Fibroblast of pulmonary artery (primary cell): ENCODE measurements around the gene SAP30L.

Experiments
- DNase-seq: peaks from one replicate; pipeline ENCODE4 v3.0.0-alpha.2; 2010; ENCODE audit warnings: low read depth
- H3K4me3 ChIP-seq: replicated peaks from 2 replicates; pipeline ENCODE4 v1.5.1; 2011; ENCODE audit warnings: low read depth, mild to moderate bottlenecking, control low read depth, low read length, moderate library complexity
- TF ChIP-seq, protein P1 (sequence below): IDR thresholded peaks from 2 replicates; pipeline ENCODE4 v1.5.1; 2011; ENCODE audit warnings: mild to moderate bottlenecking, control low read depth, low read length, inconsistent platforms; ENCODE audit errors: missing control alignments

Gene SAP30L

DNA sequence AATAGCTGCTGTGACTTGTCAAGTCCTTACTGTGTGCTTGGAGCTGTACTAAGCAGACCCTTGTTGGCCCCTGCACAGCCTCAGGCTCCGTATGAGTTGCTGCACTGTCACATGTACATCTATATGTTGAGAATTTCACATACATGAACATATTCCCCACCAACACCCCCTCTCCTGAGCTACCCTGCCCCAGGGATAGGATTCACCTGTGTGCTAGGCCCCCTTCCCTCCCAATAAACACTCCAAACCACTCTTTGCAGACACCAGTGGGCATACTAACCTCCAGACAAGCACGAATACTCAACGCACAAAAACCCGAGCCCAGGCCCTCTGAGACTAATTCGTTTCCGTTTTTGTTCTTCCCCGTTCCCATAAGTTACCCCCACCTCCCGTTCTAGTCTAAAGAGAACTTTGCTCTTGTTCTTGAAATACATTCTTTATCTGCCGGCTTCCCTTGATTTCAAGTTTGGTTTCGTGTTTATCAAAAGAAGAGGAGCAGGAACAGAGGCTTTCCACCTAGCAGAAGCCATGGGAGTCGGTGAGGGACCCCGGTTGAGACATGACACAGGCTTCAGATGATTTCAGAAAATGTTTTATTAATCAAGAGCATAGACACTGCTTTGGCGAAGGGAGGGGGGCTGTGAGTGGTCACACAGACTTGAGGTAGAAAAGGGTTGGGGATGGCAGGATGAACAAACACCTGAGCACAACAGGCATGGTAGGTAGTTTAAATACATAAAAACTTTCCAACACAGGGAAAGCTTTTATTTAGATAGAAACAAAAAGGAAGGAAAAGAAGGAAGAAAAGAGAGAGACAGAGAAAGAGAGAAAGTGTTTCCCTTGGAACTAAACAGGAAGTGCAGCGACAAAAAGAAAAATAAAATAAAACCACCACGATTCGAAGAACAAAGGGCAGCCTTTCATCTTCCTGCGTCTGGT, 28.9 kb downstream of the SAP30L start:
- no peak for DNase-seq
- TF ChIP-seq, protein P1, sequence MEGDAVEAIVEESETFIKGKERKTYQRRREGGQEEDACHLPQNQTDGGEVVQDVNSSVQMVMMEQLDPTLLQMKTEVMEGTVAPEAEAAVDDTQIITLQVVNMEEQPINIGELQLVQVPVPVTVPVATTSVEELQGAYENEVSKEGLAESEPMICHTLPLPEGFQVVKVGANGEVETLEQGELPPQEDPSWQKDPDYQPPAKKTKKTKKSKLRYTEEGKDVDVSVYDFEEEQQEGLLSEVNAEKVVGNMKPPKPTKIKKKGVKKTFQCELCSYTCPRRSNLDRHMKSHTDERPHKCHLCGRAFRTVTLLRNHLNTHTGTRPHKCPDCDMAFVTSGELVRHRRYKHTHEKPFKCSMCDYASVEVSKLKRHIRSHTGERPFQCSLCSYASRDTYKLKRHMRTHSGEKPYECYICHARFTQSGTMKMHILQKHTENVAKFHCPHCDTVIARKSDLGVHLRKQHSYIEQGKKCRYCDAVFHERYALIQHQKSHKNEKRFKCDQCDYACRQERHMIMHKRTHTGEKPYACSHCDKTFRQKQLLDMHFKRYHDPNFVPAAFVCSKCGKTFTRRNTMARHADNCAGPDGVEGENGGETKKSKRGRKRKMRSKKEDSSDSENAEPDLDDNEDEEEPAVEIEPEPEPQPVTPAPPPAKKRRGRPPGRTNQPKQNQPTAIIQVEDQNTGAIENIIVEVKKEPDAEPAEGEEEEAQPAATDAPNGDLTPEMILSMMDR, result no peak
- H3K4me3 ChIP-seq, result no peak overlapping the region

DNA sequence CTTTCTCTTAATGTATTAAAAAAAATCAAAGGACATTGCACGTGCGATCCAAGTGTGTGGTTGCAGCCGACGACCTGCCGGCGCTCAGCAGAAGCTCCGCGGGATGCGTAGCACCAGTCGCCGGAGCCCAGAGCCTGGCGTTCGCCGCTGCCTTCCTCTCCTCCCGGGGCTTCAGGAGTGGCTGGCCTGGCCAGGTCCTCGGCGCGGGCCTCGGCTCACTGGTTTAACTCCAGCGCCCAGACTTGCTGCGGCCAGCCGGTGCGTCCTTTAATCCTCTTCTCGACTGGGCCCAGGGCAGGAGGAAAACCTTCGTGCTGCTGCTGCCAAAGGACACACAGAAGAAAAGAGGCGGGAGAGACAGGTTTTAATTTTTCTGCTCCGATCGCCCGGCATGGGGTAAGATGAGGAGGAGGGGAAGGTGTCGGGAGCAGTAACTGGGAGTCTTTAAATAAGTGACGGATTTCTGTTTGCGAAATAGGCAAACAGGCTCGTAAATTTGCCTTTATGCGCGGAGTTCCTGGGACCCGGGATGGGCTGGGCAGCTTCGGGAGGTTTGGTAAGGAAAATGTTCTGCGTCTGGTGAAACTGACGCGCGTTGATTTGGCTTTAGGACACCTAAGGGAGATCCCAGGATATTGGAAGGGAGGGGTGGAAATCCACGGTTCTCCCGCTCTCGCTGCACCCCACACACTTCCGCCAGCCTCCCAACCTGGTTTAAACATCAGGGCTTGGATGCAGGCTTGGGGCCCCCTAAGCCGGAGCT, 30.0 kb downstream of the SAP30L start:
- H3K4me3 ChIP-seq, result no peak overlapping the region
- DNase-seq, result no peak
- TF ChIP-seq, protein P1, result no peak

DNA sequence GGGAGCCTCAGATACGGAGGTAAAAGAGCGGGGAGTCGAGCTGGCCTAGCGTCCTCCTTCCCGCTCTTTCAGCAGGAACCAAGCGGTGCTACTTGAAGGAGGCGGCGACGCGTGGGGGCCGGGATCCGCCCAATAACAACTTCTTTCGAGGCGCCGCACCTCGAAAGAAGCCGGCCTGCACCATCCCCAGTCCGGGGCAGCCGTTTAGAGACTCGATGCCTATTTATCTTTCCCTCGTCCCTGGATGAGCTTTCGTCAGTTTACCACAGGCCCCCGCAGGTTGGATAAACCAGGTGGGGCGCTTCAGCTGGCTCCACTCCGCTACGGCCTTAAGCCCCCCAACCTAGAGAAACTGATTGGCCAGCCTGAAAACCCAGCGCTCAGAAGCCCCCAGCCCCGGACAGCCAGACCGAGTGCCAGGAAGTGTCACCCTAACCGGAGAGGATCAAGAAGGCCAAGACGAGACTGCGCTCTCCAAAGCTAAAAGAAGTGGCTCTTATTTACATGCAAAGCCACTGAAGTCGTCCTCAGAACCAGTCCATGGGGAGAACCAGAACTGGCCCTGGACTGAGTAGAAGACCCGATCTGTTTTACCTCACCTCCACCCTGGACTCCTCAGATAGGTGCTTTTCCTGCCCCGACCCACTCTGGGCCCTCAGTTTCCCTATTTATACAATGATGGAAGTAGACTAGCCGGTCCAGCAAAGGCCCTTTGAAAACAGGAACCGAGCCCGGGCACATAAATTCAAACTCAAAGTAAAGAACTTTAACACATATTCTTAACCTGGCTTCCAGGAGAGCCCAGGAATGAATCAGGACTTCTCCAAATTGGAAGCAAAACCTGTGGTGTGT, 30.8 kb downstream of the SAP30L start:
- DNase-seq, result no peak
- TF ChIP-seq, protein P1, result no peak
- H3K4me3 ChIP-seq, result no peak overlapping the region

DNA sequence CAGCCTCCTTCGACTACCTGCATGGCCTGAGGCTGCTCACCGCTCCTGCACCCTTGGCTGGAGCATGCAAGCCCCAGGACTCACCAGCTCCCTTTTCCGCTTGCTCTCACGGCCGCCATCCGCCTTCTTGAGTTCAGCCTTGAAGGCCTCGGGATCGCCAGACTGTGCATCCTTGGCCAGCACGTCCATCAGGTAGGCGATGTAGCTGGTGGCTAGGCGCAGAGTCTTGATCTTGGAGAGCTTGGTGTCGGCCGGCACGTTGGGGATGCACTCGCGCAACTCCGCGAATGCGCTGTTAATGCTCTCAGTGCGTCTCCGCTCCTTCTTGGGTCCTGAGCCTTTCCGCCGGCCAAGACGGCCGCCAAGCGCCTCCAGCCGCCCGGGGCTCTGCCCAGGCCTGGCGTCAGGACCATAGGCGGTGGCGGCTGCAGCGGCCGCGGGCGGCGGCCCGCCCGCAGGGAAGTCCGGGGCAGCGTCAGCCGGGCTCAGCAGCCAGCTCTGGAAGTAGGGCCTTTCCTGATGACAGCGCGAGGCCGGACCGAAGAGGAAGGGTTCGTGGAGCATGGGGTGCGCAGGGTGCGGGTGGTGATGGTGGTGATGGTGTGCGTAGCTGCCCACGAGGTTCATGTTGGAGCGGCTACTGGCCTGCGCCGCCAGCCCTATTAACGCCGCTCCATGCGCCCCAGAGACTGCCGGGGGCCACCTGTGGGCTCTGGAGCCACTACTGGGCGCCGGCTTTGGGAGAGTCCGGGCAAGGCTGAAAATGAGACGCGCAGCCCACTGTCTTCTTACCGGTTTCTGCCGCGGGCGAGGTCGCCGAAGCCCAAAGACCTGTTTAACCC, 31.8 kb downstream of the SAP30L start:
- TF ChIP-seq, protein P1, result no peak
- no peak overlapping the region for H3K4me3 ChIP-seq
- DNase-seq, result no peak

GRCh38 chr5:154478224-154478565, 32.4 kb downstream of the SAP30L start, which contains the start of gene HAND1:
HAND1 (minus strand) TSS chr5:154478227; CDS start chr5:154478008, 219 bp downstream.
- no peak within 1 kb of the TSS for H3K4me3 ChIP-seq
- no peak for DNase-seq
- TF ChIP-seq, protein P1, result no peak

DNA sequence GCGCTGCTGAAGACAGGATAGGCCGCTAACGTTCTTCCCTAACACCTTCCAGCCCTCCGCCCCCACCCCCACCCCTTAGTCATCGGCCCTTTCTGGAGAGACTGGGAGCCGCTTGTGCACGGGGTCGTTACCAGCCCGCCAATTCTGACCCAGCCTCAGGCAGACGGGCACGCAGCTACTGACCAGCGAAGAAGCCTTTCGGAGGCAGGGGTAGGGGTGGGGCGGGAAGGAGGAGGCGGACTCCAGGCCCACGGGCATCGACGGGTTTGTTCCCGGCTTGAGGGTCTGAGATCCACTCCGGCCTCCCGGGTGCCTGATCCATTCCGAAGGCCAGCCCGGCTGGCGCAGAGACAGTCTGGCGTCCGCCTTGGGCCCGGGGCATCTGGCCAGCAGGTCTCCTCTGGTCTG, 33.0 kb downstream of the SAP30L start:
- DNase-seq, result no peak
- TF ChIP-seq, protein P1, result no peak
- H3K4me3 ChIP-seq, result no peak overlapping the region
